ENCODE measurements around the gene SLC6A19. TPM values are rescaled to one million over a fixed set of nuclear protein-coding genes. Genes with fewer than 3 reads are reported as not detected.
A peak's percentile ranks its signal among the peaks of the same experiment; 100 is the strongest.

The SLC6A19 gene
- total and polyA plus RNA-seq, 2 experiments from 2014 or later, result 5.2 to 5.8 TPM

GRCh38 chr5:1184163-1184470 is 17.3 kb upstream of the SLC6A19 start:
- WGBS (ENCODE audit: low lambda C conversion rate, missing lambda C conversion rate), result 91% methylated on average over 5 of the region's 8 CpGs
- no peaks in the 10 kb centered on the region for H3K79me2 ChIP-seq
- no peaks in the 10 kb centered on the region for H3K9me3 ChIP-seq (ENCODE audit: low read depth)
- H3K27me3 ChIP-seq, result no peaks in the 10 kb centered on the region
- H2AFZ ChIP-seq, result no peak overlapping the region
- no peak for DNase-seq (ENCODE audit: low spot score)
- H3K27ac ChIP-seq, result peak overlapping the region; percentile 96
- peaks cover 50% of the 10 kb centered on the region for H3K4me1 ChIP-seq (ENCODE audit: insufficient read depth)
- TF ChIP-seq, protein P1, sequence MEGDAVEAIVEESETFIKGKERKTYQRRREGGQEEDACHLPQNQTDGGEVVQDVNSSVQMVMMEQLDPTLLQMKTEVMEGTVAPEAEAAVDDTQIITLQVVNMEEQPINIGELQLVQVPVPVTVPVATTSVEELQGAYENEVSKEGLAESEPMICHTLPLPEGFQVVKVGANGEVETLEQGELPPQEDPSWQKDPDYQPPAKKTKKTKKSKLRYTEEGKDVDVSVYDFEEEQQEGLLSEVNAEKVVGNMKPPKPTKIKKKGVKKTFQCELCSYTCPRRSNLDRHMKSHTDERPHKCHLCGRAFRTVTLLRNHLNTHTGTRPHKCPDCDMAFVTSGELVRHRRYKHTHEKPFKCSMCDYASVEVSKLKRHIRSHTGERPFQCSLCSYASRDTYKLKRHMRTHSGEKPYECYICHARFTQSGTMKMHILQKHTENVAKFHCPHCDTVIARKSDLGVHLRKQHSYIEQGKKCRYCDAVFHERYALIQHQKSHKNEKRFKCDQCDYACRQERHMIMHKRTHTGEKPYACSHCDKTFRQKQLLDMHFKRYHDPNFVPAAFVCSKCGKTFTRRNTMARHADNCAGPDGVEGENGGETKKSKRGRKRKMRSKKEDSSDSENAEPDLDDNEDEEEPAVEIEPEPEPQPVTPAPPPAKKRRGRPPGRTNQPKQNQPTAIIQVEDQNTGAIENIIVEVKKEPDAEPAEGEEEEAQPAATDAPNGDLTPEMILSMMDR (IDR thresholded peaks at IDR 0.05; ENCODE audit: poor library complexity), result no peak
- TF ChIP-seq EZH2phosphoT487 (IDR thresholded peaks at IDR 0.05; ENCODE audit: low read depth, severe bottlenecking, unreplicated experiment) (no peak), EZH2 (IDR thresholded peaks at IDR 0.05; ENCODE audit: borderline replicate concordance) (no peak)
- H3K36me3 ChIP-seq (replicated peaks; ENCODE audit: insufficient read depth, low read depth), result no peaks in the 10 kb centered on the region
- no peaks in the 10 kb centered on the region for H4K20me1 ChIP-seq (ENCODE audit: insufficient read depth, poor library complexity, severe bottlenecking)
- no peak overlapping the region for H3K4me3 ChIP-seq
- no peak overlapping the region for H3K4me2 ChIP-seq
- no peaks in the 10 kb centered on the region for H3K9me2 ChIP-seq (replicated peaks; ENCODE audit: insufficient read depth)

- H3K79me2 ChIP-seq, result no peaks in the 10 kb centered on the region
- TF ChIP-seq, protein P1 (IDR thresholded peaks at IDR 0.05; ENCODE audit: poor library complexity), result no peak
- TF ChIP-seq EZH2 (IDR thresholded peaks at IDR 0.05; ENCODE audit: borderline replicate concordance) (no peak), EZH2phosphoT487 (IDR thresholded peaks at IDR 0.05; ENCODE audit: low read depth, severe bottlenecking, unreplicated experiment) (no peak)
- no peaks in the 10 kb centered on the region for H4K20me1 ChIP-seq (ENCODE audit: insufficient read depth, poor library complexity, severe bottlenecking)
- H3K36me3 ChIP-seq (replicated peaks; ENCODE audit: insufficient read depth, low read depth), result no peaks in the 10 kb centered on the region
- WGBS (ENCODE audit: low lambda C conversion rate, missing lambda C conversion rate), result 90% methylated on average over 7 of the region's 7 CpGs
- H3K4me3 ChIP-seq, result no peak overlapping the region
- no peak overlapping the region for H3K4me2 ChIP-seq
- H3K4me1 ChIP-seq (ENCODE audit: insufficient read depth), result peaks cover 50% of the 10 kb centered on the region
- H3K27ac ChIP-seq, result peak overlapping the region; percentile 96
- H2AFZ ChIP-seq, result no peak overlapping the region
- H3K9me2 ChIP-seq (replicated peaks; ENCODE audit: insufficient read depth), result no peaks in the 10 kb centered on the region
- DNase-seq (ENCODE audit: low spot score), result no peak
- no peaks in the 10 kb centered on the region for H3K9me3 ChIP-seq (ENCODE audit: low read depth)
- H3K27me3 ChIP-seq, result no peaks in the 10 kb centered on the region
Observed at GRCh38 chr5:1184481-1184880, 16.9 kb upstream of the SLC6A19 start.

DNA sequence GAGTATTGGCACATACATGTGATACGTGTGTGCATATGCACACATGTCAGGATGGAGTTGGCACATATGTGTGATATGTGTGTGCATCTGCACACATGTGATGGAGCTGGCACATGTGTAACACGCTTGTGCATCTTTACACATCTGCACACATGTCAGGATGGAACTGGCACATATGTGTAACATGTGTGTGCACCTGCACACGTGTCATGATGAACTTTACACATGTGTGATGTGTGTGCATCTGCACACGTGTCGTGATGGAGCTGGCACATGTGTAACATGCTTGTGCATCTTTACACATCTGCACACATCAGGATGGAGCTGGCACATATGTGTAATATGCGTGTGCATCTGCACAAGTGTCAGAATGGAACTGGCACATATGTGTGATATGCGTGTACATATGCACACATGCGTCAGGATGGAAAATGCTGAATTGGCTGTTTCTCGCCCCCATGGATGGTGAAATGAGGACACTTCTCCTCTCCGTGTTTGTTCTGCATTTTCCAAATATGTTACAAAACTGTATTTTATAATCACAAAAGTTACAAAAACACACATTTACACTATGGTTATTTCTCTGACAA is 16.3 kb upstream of the SLC6A19 start:
- H3K9me2 ChIP-seq (replicated peaks; ENCODE audit: insufficient read depth), result no peaks in the 10 kb centered on the region
- H2AFZ ChIP-seq, result no peak overlapping the region
- H3K36me3 ChIP-seq (replicated peaks; ENCODE audit: insufficient read depth, low read depth), result no peaks in the 10 kb centered on the region
- H3K27me3 ChIP-seq, result no peaks in the 10 kb centered on the region
- DNase-seq (ENCODE audit: low spot score), result no peak
- H4K20me1 ChIP-seq (ENCODE audit: insufficient read depth, poor library complexity, severe bottlenecking), result no peaks in the 10 kb centered on the region
- 97% methylated on average over 10 of the region's 10 CpGs for WGBS (ENCODE audit: low lambda C conversion rate, missing lambda C conversion rate)
- H3K4me2 ChIP-seq, result peak overlapping the region; percentile 42
- H3K4me1 ChIP-seq (ENCODE audit: insufficient read depth), result peaks cover 50% of the 10 kb centered on the region
- TF ChIP-seq, protein P1 (IDR thresholded peaks at IDR 0.05; ENCODE audit: poor library complexity), result no peak
- TF ChIP-seq EZH2 (IDR thresholded peaks at IDR 0.05; ENCODE audit: borderline replicate concordance) (no peak), EZH2phosphoT487 (IDR thresholded peaks at IDR 0.05; ENCODE audit: low read depth, severe bottlenecking, unreplicated experiment) (no peak)
- no peaks in the 10 kb centered on the region for H3K9me3 ChIP-seq (ENCODE audit: low read depth)
- no peak overlapping the region for H3K4me3 ChIP-seq
- peak overlapping the region; percentile 61 for H3K27ac ChIP-seq
- H3K79me2 ChIP-seq, result no peaks in the 10 kb centered on the region
